Iris pigment epithelial cell (primary cell): Measurements from ENCODE around the gene HSPA9.

Experiments
- DNase-seq: peaks from one replicate; pipeline ENCODE4 v3.0.0-alpha.2; 2011; ENCODE audit warnings: low read depth

The HSPA9 gene

GRCh38 chr5:138560971-138561370, 14.2 kb downstream of the HSPA9 start:
- DNase-seq = no peak

DNA sequence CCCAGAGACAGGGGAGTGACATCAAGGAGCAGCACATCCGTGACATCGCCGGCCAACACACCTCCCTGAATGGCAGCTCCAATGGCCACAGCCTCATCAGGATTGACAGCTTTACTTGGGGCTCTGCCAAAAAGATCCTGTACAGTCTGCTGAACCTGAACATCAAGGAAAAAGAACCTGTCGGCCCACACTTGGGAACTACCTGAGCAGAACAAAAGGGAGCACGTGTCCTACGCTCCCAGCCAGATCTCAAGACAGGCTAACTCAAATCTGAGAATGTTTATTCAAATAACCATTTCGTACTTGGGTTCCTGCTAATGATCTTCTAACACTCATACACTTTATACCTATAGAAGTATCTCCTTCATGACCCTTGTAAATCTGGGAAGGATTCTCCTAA, 15.3 kb downstream of the HSPA9 start:
- no peak for DNase-seq

GRCh38 chr5:138557677-138558076, 17.5 kb downstream of the HSPA9 start:
- no peak for DNase-seq

GRCh38 chr5:138554143-138554542, 21.1 kb downstream of the HSPA9 start:
- no peak for DNase-seq

GRCh38 chr5:138553437-138554095, 21.6 kb downstream of the HSPA9 start:
- DNase-seq = no peak

DNA sequence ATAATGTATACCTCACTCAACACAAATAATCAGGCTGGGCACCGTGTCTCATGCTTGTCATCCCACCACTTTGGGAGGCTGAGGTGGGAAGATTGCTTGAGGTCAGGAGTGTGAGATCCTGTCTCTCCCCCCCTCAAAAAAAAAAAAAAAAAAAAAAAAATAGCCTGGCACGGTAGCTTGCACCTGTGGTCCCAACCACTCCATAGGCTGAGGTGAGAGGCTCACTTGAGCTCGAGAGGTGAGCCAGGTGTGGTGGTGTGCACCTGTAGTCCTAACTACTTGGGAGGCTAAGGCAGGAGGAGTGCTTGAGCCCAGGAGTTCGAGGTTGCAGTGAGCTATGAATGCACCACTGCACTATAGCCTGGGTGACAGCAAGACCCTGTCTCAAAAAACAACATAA, 22.5 kb downstream of the HSPA9 start:
- DNase-seq = no peak

DNA sequence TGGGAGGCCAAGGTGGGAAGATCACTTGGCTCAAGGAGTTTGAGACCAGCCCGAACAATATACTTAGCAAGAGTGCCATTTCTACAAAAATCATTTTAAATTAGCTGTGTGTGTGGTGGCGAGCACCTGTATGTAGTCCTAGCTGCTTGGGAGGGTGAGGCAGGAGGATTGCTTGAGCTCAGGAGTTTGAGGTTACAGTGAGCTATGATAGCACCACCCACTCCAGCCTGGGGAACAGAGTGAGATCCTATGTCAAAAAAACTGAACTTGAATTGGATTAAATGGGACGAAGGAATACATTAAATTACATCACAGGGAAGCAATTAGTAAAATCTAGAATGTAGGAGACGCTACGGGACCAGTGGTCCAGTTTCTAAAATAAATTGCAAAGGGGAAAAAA, 25.8 kb downstream of the HSPA9 start:
- no peak for DNase-seq

DNA sequence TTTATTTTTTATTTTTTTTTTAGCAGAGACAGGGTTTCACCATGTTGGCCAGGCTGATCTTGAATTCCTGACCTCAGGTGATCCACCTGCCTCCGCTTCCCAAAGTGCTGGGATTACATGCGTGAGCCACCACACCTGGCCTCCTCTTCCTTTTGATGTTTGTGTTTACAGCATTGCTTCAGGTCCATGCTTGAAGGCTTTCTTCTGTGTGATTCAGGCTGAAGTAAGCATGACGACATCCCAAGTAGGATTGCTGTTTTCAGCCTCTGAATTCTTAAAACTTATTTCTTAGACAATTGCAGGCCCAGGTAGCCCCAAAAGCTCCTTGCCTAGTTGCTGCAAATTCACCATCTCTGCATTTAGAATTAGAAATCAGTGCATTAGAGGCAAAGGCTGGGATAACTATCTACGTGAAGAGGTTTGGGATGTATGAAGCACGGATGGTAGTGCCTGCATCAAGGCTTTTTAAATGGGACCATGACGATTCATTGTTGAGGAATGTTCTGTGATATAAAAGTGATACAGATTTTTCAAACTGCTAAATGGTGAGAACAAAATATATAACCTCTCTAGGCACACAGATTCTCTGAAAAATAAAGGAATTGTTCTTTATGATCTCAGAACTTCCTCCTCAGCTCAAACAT, 29.2 kb downstream of the HSPA9 start:
- peak; percentile 46 for DNase-seq

- peak; percentile 46 for DNase-seq
These were observed 30.7 kb downstream of the HSPA9 start for GRCh38 chr5:138544181-138545134.

DNA sequence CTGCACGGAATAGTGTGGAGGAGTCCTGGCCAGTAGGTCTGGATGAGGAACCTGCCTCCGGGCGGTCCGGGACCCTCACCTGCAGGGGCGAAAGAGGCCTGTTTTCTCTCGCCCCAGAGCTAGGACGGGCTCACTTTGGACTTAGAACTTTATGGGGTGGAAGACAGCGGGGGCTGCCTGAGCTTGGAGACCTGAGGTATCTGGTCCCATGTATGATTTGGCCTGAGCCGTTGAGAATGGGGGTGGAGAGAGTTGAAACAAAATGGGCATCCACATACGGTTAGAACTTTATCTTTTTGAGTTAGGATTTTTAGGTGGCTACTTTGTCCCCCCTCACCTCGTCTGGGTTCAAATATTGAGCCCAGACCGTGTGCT, 31.5 kb downstream of the HSPA9 start:
- peak; percentile 85 for DNase-seq

- peak; percentile 100 for DNase-seq
These were observed 32.1 kb downstream of the HSPA9 start, which contains the start of gene ETF1 for GRCh38 chr5:138542956-138543729. ETF1 (minus strand) TSS chr5:138543236; CDS start chr5:138542918, 318 bp downstream.

DNA sequence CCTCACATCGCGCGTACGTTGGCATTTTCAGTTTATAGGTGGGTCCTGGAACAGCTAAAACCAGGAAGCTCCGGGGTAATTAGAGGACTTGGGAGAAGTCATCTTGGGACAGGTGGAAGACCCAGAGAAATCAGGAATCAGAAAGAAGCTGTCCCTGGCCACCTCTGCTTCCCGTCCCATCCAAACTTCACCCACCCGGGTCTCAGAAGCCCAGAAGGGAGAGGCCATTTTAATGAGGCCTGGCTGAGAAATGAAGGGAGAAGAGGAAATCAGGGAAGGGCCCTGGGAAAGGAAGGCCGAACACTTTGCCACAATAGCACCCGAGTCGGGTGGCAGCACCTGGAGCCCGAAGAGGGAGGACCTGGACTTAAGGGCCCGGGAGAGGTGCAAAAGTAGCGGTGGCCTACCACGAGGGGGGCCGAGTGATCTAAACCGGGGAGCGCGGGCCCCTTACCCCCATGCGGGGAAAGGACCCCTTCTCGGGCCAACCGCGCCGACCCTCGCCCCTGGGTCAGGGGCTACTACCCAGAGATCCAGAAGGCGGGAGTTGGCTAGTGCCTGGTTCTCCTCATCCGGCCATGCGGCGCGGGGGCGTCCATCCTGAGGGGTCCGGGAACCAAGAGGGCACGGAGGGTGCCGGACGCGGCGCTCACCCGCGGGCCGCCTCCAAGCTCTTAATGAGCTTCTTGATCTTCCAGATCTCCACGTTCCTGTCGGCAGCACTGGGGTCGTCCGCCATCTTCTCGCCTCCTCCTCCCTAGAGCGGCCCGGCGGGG, 32.8 kb downstream of the HSPA9 start:
- no peak for DNase-seq

DNA sequence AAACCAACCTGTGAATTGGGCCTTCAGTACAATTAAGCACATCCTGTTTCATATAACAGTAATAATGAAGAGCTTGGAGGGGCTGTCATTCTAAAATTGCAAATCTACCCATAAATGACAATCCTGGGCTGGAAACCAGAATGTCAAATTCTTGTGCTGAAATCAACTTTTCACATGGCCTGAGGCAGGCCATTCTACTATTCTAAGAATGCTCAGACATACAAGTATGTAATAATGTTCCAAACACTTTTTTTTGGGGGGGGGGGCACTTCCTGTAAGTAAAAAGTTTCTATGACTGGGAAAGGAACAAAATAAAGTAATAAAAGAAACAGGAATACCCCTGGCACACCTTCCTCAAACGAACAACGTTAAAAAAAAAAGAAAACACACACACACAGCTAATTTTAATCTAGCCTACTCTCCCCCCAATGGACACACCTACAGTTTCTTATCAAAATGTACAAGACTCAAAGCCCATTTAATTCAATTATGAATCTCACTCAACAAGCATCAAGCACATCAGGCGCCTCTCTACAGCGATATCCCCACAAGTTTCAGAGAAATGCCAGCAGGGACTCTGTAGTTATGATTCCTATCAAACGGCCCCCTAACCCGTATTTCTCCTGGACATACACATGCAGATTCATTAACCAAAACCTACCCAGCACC, 33.6 kb downstream of the HSPA9 start:
- DNase-seq = peak; percentile 31

DNA sequence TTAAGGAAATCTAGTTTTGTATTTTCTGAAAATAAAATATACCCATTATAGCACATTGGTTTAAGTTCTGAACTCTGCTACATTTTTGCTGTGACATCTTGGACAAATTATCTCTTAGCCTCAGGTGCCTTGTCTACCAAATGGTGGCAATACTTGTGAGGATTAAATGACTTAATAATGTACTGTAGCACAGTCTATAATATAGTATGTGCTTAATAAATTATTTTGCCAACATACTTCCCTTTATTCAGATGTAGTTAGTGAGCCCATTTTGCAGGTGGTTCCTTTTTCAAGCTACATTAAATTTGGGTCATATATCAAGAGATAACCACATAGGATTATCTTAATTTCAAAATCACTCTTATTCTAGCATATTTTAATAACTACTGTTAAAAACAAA, 35.4 kb downstream of the HSPA9 start:
- no peak for DNase-seq

DNA sequence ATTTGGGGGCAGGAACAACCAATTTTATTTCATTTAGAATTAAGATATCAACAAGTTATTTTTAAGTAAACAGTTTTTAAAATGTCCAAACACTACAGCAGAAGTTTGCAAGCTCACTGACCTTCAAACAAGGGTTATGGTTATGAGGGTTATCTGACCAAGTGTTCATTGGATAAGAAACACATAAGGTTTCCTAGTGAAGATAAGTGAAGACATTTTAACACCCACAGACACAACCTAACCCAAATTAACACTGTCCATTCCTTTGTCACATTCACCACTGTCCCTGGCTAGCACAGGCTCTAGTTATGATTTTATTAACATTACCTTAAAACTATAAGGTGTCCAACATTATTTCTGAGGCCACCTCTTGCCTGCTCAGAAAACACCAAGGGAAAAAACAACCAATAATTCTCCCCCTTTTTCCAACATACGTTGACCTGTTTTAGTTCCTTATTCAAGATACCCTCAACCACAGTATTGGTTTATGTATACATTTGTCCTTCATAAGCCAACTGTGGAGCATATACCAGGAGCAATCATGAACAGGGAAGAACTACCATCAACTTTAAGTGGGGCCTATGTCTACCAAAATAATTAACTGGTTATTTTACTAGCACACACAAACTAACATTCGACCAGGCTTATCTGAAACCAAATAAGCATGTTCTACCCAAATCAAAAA, 36.1 kb downstream of the HSPA9 start:
- no peak for DNase-seq

- DNase-seq = peak; percentile 36
These were observed 38.4 kb downstream of the HSPA9 start for GRCh38 chr5:138536665-138537315.

DNA sequence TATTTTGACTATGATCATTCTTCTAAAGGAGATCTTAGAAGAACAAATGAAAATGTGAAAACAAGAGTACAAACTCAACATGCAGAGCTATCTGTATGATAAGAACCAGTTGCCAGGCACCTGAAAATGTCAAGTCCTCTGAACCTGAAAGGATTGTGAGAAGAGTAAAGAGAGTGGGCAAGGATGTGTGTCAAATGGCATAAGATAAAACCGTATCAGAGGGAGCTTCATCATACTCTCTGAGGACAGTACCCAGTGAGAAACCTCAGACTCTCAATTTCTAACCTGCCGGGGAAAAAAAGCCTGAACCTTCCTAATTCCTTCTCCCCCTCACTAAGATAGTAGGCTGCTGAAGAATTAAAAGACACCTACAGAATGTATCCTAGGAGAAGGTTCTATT, 39.0 kb downstream of the HSPA9 start:
- DNase-seq = no peak

- no peak for DNase-seq
These were observed 40.9 kb downstream of the HSPA9 start for GRCh38 chr5:138533973-138534941.
